Gastroesophageal sphincter (tissue), 3 donors: ENCODE results near the gene FUT2.

Source experiments
- CTCF ChIP-seq, 4 experiments: fragments of 200-600 bp in 2 of 4; fragments of 450-650 bp in 2 of 4; sonication (generic) in 1 of 4; IDR thresholded peaks; one replicate each; pipeline ENCODE4 v1.5.1; 2017 to 2019; ENCODE audit warnings: antibody characterized with exemption in 4 of 4, mild to moderate bottlenecking in 2 of 4, moderate library complexity in 2 of 4
- POLR2A ChIP-seq, 2 donors: fragments of 450-650 bp; IDR thresholded peaks; one replicate each; pipeline ENCODE4 v1.6.1; 2017; ENCODE audit warnings: antibody characterized with exemption in 2 of 2, mild to moderate bottlenecking in 2 of 2, moderate library complexity in 1 of 2

GRCh38 chr19:48746738-48747575, 51.2 kb downstream of the FUT2 start, which contains the start of gene IZUMO1:
- TF ChIP-seq CTCF (IDR thresholded peaks at IDR 0.05) (no peak), POLR2A (IDR thresholded peaks at IDR 0.05) (no peak)
